OCI-LY3 (cell line): ENCODE measurements around the gene PREX1.
A peak's percentile ranks its signal among the peaks of the same experiment; 100 is the strongest.

Source experiments
- H2AFZ ChIP-seq: fragments of 200-600, 300-600 bp; shearing (Covaris generic); 2 replicates; pipeline ENCODE4 v1.6.0; 2014; ENCODE audit warnings: antibody characterized with exemption, low read depth, low read length
- H3K27ac ChIP-seq: fragments of 200-600, 300-600 bp; sonication (generic); 2 replicates; pipeline ENCODE4 v1.5.1; 2014; ENCODE audit warnings: mild to moderate bottlenecking, low read length, moderate library complexity, mixed read lengths
- H3K27me3 ChIP-seq: fragments of 200-600, 300-600 bp; sonication (generic); 2 replicates; pipeline ENCODE4 v1.6.1; 2014; ENCODE audit warnings: low read depth, low read length, mixed read lengths
- H3K36me3 ChIP-seq: fragments of 200-600, 300-600 bp; sonication (generic); replicated peaks from 2 replicates; pipeline ENCODE3; 2014; ENCODE audit warnings: low read depth, low read length, mixed read lengths
- H3K4me1 ChIP-seq: fragments of 300-600, 200-600 bp; sonication (generic); 2 replicates; pipeline ENCODE4 v1.6.1; 2014; ENCODE audit warnings: low read length, mixed read lengths
- H3K4me2 ChIP-seq: fragments of 200-600, 300-600 bp; sonication (generic); 2 replicates; pipeline ENCODE4 v1.6.1; 2014; ENCODE audit warnings: low read length, mixed read lengths
- H3K4me3 ChIP-seq: fragments of 300-600, 200-600 bp; sonication (generic); 2 replicates; pipeline ENCODE4 v1.5.1; 2014; ENCODE audit warnings: antibody characterized with exemption, mild to moderate bottlenecking, low read length, moderate library complexity
- H3K79me2 ChIP-seq: fragments of 300-600, 200-600 bp; shearing (Covaris generic); 2 replicates; pipeline ENCODE4 v1.6.1; 2014; ENCODE audit warnings: mild to moderate bottlenecking, low read length, mixed read lengths
- H3K9ac ChIP-seq: fragments of 300-600, 200-600 bp; shearing (Covaris generic); 2 replicates; pipeline ENCODE4 v1.6.0; 2014; ENCODE audit warnings: mild to moderate bottlenecking, low read length, moderate library complexity
- H3K9me3 ChIP-seq: fragments of 200-600, 300-600 bp; shearing (Covaris generic); 2 replicates; pipeline ENCODE4 v1.6.1; 2014; ENCODE audit warnings: low read length, mixed read lengths; ENCODE audit not compliant: insufficient read depth
- H4K20me1 ChIP-seq: fragments of 200-600, 300-600 bp; sonication (generic); 2 replicates; pipeline ENCODE4 v1.6.1; 2016; ENCODE audit warnings: low read length, mixed read lengths; ENCODE audit not compliant: insufficient read depth
- CTCF ChIP-seq: fragments of 200-600, 300-600 bp; sonication (generic); IDR thresholded peaks from 2 replicates; pipeline ENCODE4 v1.5.1; 2014; ENCODE audit warnings: antibody characterized with exemption, low read length, low read depth
- EZH2phosphoT487 ChIP-seq: fragments of 200-600 bp; shearing (Covaris generic); IDR thresholded peaks from 2 replicates; pipeline ENCODE4 v1.6.1; 2018; ENCODE audit warnings: antibody characterized with exemption, mixed run types, low read depth

The PREX1 gene

GRCh38 chr20:48823476-48823875 is 4.3 kb downstream of the PREX1 start:
- Histone ChIP-seq H3K4me3 (peak overlapping the region; percentile 72), H3K79me2 (peaks cover 17% of the 10 kb centered on the region)

DNA sequence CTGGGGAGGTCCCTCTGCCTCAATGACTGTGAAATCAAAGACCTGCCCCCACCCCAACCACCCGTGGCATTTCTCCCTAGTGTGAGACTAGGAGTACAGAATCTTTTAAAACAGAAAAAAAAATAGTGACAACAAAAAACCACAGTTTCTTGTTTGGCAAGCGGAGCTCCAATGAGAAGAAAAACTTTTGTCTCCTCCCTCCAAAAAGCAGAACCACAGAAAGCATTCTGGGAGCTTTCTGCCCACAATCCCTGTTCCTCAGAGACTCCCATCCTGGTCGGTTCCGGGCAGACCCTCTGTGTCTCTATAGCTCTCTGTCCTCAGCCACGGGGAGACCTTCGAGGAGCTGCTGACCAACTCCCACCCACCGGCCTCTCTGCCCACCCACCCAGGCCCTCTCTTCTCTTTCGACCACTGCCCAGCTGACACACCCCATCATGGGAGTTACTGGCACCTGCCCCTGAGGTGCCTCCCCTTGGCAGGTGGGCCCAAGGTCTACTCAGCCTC is 4.9 kb downstream of the PREX1 start:
- Histone ChIP-seq H3K27ac (peak overlapping the region; percentile 81; the same call in 1 of the 2 replicates), H3K9ac (no peak overlapping the region), H3K79me2 (peaks cover 17% of the 10 kb centered on the region), H4K20me1 (peaks cover 34% of the 10 kb centered on the region; the same call in 1 of the 2 replicates), H3K4me2 (peak overlapping the region; percentile 76), H3K9me3 (no peaks in the 10 kb centered on the region), H3K36me3 (no peaks in the 10 kb centered on the region), H3K27me3 (no peaks in the 10 kb centered on the region; the same call in 1 of the 2 replicates), H2AFZ (no peak overlapping the region), H3K4me3 (peak overlapping the region; percentile 72), H3K4me1 (peaks cover 66% of the 10 kb centered on the region)
- no peak for TF ChIP-seq EZH2phosphoT487

More at GRCh38 chr20:48823476-48823875, 4.3 kb downstream of the PREX1 start:
- H3K36me3 ChIP-seq = no peaks in the 10 kb centered on the region
- peaks cover 29% of the 10 kb centered on the region; the same call in 1 of the 2 replicates for H4K20me1 ChIP-seq
- no peaks in the 10 kb centered on the region; the same call in 1 of the 2 replicates for H3K27me3 ChIP-seq
- H3K4me2 ChIP-seq = peak overlapping the region; percentile 76
- no peak overlapping the region for H3K9ac ChIP-seq
- TF ChIP-seq EZH2phosphoT487 (no peak), CTCF (no peak)
- no peak overlapping the region for H2AFZ ChIP-seq
- peaks cover 60% of the 10 kb centered on the region for H3K4me1 ChIP-seq
- H3K9me3 ChIP-seq = no peaks in the 10 kb centered on the region
- H3K27ac ChIP-seq = peak overlapping the region; percentile 81

DNA sequence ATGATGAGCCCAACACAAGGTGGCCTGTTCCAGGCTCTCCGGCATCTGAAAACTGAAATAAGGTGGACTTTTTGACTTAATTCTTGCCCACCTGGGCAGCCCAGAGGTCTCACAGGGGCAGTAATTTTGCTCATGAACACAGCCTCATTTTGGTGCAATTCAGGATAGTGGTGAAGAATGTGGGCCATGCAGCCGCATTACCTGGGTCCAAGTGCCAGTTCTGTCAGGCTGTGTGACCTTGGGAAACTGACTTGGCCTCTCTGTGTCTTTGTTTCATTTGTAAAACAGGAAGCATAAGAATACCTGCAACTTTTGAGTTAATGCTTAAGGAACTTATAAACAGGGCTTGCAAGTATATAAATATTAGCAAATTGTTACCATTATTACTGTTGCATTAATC is 5.6 kb downstream of the PREX1 start:
- Histone ChIP-seq H3K4me2 (peak overlapping the region; percentile 76), H3K27ac (no peak overlapping the region), H3K9me3 (no peaks in the 10 kb centered on the region), H3K79me2 (peaks cover 20% of the 10 kb centered on the region), H3K27me3 (no peaks in the 10 kb centered on the region; the same call in 1 of the 2 replicates), H3K4me3 (no peak overlapping the region), H3K36me3 (no peaks in the 10 kb centered on the region), H2AFZ (no peak overlapping the region), H4K20me1 (peaks cover 40% of the 10 kb centered on the region; the same call in 1 of the 2 replicates), H3K9ac (no peak overlapping the region), H3K4me1 (peaks cover 73% of the 10 kb centered on the region)
- TF ChIP-seq EZH2phosphoT487 (no peak), CTCF (no peak)

- H3K4me1 ChIP-seq = peaks cover 74% of the 10 kb centered on the region
- no peaks in the 10 kb centered on the region; the same call in 1 of the 2 replicates for H3K27me3 ChIP-seq
- no peak overlapping the region for H3K4me3 ChIP-seq
- TF ChIP-seq EZH2phosphoT487 (no peak), CTCF (no peak)
- no peak overlapping the region for H3K27ac ChIP-seq
- H2AFZ ChIP-seq = no peak overlapping the region
- no peak overlapping the region for H3K9ac ChIP-seq
- H3K9me3 ChIP-seq = no peaks in the 10 kb centered on the region
- H3K36me3 ChIP-seq = no peaks in the 10 kb centered on the region
- peaks cover 45% of the 10 kb centered on the region; the same call in 1 of the 2 replicates for H4K20me1 ChIP-seq
- no peak overlapping the region for H3K4me2 ChIP-seq
- peaks cover 18% of the 10 kb centered on the region for H3K79me2 ChIP-seq
Measured at GRCh38 chr20:48821261-48821920, 6.4 kb downstream of the PREX1 start.
